ENCODE data around the gene FGF11. TPM values are rescaled to one million over a fixed set of nuclear protein-coding genes. Genes with fewer than 3 reads are reported as not detected.
A peak's percentile ranks its signal among the peaks of the same experiment; 100 is the strongest.

Gene FGF11
- total and polyA plus RNA-seq, 2 of the 13 experiments (the other 11 are each of a cell fraction or from before 2014, with no cell fraction given) = 0.20 to 7.6 TPM

- TF ChIP-seq, protein P1, sequence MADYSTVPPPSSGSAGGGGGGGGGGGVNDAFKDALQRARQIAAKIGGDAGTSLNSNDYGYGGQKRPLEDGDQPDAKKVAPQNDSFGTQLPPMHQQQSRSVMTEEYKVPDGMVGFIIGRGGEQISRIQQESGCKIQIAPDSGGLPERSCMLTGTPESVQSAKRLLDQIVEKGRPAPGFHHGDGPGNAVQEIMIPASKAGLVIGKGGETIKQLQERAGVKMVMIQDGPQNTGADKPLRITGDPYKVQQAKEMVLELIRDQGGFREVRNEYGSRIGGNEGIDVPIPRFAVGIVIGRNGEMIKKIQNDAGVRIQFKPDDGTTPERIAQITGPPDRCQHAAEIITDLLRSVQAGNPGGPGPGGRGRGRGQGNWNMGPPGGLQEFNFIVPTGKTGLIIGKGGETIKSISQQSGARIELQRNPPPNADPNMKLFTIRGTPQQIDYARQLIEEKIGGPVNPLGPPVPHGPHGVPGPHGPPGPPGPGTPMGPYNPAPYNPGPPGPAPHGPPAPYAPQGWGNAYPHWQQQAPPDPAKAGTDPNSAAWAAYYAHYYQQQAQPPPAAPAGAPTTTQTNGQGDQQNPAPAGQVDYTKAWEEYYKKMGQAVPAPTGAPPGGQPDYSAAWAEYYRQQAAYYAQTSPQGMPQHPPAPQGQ (CRISPR knock-in tag; IDR thresholded peaks at IDR 0.05; ENCODE audit: borderline replicate concordance) = 0 out of 2 replicates have a peak, but pooled peaks have one; percentile 21
- TF ChIP-seq ZFP90 (CRISPR knock-in tag; IDR thresholded peaks at IDR 0.05; ENCODE audit: borderline replicate concordance) (peak; percentile 49; the same call in 1 of the 2 replicates), SIN3A (IDR thresholded peaks at IDR 0.05; ENCODE audit: borderline replicate concordance, low read depth, low read length) (0 out of 2 replicates have a peak, but pooled peaks have one; percentile 22), DDIT3 (CRISPR knock-in tag; IDR thresholded peaks at IDR 0.05) (no peak), ZNF780A (CRISPR knock-in tag; IDR thresholded peaks at IDR 0.05) (no peak), FOXA3 (CRISPR knock-in tag; IDR thresholded peaks at IDR 0.05) (no peak), NPAS2 (CRISPR knock-in tag; IDR thresholded peaks at IDR 0.05; ENCODE audit: borderline replicate concordance) (no peak), GATAD1 (CRISPR knock-in tag; IDR thresholded peaks at IDR 0.05) (no peak)
These were observed 44.7 kb upstream of the FGF11 start, which contains the start of gene PLSCR3 (continued) for GRCh38 chr17:7394452-7395191.

DNA sequence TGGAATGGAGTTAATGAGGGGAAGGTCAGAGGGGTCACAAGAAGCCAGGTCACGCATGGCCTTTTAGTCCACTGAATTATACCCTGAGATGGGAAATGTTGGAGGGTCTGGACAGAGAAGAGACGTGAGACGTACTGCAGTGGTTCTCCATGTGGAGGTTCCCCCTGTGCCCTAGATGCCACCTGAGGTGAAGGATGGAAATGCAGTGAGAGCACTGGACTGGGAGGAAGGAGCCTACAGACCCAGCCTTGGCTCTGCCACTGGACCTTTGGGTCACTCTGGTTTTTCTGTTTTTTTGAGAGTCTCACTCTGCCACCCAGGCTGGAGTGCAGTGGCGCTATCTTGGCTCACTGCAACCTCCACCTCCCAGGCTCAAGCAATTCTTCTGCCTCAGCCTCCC is 43.2 kb upstream of the FGF11 start:
- in situ Hi-C loops (cut with HindIII; ENCODE audit: extremely low pct_ligation_motif_present, low pct_unique_long_range_greater_than_20kb) = no loop called here
- ChIA-PET POLR2A (interaction anchor here (0.7 kb wide), 1 partner anchor 115 kb away, joined by 3 read pairs; no protein-coding TSS in a partner anchor), CTCF (ENCODE audit: low intra/inter-chr PET ratio, low total read pairs) (no interaction called here)
- H3K27ac ChIP-seq (ENCODE audit: extremely low read length, insufficient read depth, low read length) = no peak overlapping the region
- no peaks in the 10 kb centered on the region for H4K20me1 ChIP-seq (ENCODE audit: insufficient read depth, low read length)
- WGBS (ENCODE audit: low lambda C conversion rate) = 66% methylated on average over 4 of the region's 4 CpGs
- no peaks in the 10 kb centered on the region for H3K9me3 ChIP-seq (ENCODE audit: low read length)
- ATAC-seq (no peak), DNase-seq (ENCODE audit: low spot score) (no peak), FAIRE-seq (no peak)
- no peak overlapping the region for H3K9ac ChIP-seq (ENCODE audit: insufficient read depth, low read depth, low read length)
- H3K36me3 ChIP-seq (replicated peaks in 1 of 2; ENCODE audit: control insufficient read depth in 1 of 2, insufficient read depth in 2 of 2, low read length in 2 of 2) = no peaks in the 10 kb centered on the region; a peak in 1 of 5 replicates
- no peak overlapping the region for H3K4me2 ChIP-seq (ENCODE audit: low read depth, low read length)
- no peak overlapping the region for H3K4me3 ChIP-seq (replicated peaks in 1 of 3; ENCODE audit: insufficient read depth in 1 of 3, low read depth in 2 of 3, low read length in 3 of 3)
- peaks cover 14% of the 10 kb centered on the region for H3K4me1 ChIP-seq (ENCODE audit: insufficient read depth, low read length)
- H2AFZ ChIP-seq (ENCODE audit: low read length) = no peak overlapping the region
- TF ChIP-seq REST (IDR thresholded peaks at IDR 0.05; ENCODE audit: borderline replicate concordance in 1 of 2, low read depth in 1 of 2, low read length in 2 of 2) (no peak), ZNF263 (CRISPR knock-in tag; IDR thresholded peaks at IDR 0.05) (peak; percentile 45; the same call in 1 of the 2 replicates), ZZZ3 (CRISPR knock-in tag; IDR thresholded peaks at IDR 0.05; ENCODE audit: borderline replicate concordance) (no peak), JARID2 (CRISPR knock-in tag; IDR thresholded peaks at IDR 0.05; ENCODE audit: insufficient replicate concordance) (no peak), CBFB (CRISPR knock-in tag; IDR thresholded peaks at IDR 0.05) (no peak), ATAD3A (CRISPR knock-in tag; IDR thresholded peaks at IDR 0.05) (no peak), KDM4B (CRISPR knock-in tag; IDR thresholded peaks at IDR 0.05) (no peak)
- TF ChIP-seq, protein P2, sequence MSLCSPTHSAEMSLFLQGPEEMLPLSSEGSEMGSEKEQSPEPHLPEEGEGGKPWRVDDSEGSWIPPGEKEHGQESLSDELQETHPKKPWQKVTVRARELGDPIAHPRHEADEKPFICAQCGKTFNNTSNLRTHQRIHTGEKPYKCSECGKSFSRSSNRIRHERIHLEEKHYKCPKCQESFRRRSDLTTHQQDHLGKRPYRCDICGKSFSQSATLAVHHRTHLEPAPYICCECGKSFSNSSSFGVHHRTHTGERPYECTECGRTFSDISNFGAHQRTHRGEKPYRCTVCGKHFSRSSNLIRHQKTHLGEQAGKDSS (CRISPR knock-in tag; IDR thresholded peaks at IDR 0.05; ENCODE audit: borderline replicate concordance, low read depth) = peak; percentile 74; the same call in 1 of the 2 replicates
- intact Hi-C loops (cut with micrococcal nuclease; ENCODE audit: unreplicated experiment) = no loop called here
- H3K79me2 ChIP-seq (ENCODE audit: insufficient read depth, low read length) = no peaks in the 10 kb centered on the region
- BruUV-seq (replicated peaks) = no TSS peak
- no peaks in the 10 kb centered on the region; a peak in 1 of 5 replicates for H3K27me3 ChIP-seq (ENCODE audit: control insufficient read depth in 1 of 2, insufficient read depth in 2 of 2, low read length in 2 of 2)

All from HepG2 (cell line).